Smooth muscle cell (in vitro differentiated cells): ENCODE data around the gene DOCK8. TPM values are rescaled to one million over a fixed set of nuclear protein-coding genes. Genes with fewer than 3 reads are reported as not detected.
"Not testable (repeated sequence)": the region's sequence is repeated elsewhere in the genome, so short reads cannot be mapped to it uniquely, and the experiment has no call there.

Experiments used
- DNase-seq: peaks from one replicate; lab custom pipeline; 2025; ENCODE audit not compliant: unreplicated experiment; lab: John Stamatoyannopoulos, UW
- H2AFZ ChIP-seq: fragments of 200-600 bp; sonication (generic); 2 replicates; pipeline ENCODE4 v1.6.0; 2016; ENCODE audit warnings: antibody characterized with exemption, low read depth, mild to moderate bottlenecking
- H3F3A ChIP-seq: fragments of 200-600 bp; sonication (generic); 2 replicates; pipeline ENCODE4 v1.6.0; 2017; ENCODE audit warnings: antibody characterized with exemption, low read depth
- H3K27ac ChIP-seq: fragments of 200-600 bp; sonication (generic); 2 replicates; pipeline ENCODE4 v1.5.1; 2016; ENCODE audit warnings: low read depth, mild to moderate bottlenecking
- H3K27me3 ChIP-seq: fragments of 200-600 bp; sonication (generic); 2 replicates; pipeline ENCODE4 v1.6.1; 2016; ENCODE audit warnings: low read depth, mild to moderate bottlenecking
- H3K36me3 ChIP-seq: fragments of 200-600 bp; sonication (generic); 2 replicates; pipeline ENCODE4 v1.5.1; 2016; ENCODE audit warnings: low read depth
- H3K4me1 ChIP-seq: fragments of 200-600 bp; sonication (generic); 2 replicates; pipeline ENCODE4 v1.5.1; 2016; ENCODE audit warnings: low read depth
- H3K4me2 ChIP-seq: fragments of 200-600 bp; sonication (generic); 2 replicates; pipeline ENCODE4 v1.6.0; 2016; ENCODE audit warnings: mild to moderate bottlenecking
- H3K4me3 ChIP-seq: fragments of 200-600 bp; sonication (generic); 2 replicates; pipeline ENCODE4 v1.5.1; 2016; ENCODE audit warnings: mild to moderate bottlenecking
- H3K79me2 ChIP-seq: fragments of 200-600 bp; sonication (generic); 2 replicates; pipeline ENCODE4 v1.6.0; 2016; ENCODE audit warnings: low read depth, mild to moderate bottlenecking
- H3K9ac ChIP-seq: fragments of 200-600 bp; sonication (generic); 2 replicates; pipeline ENCODE4 v1.6.0; 2016; ENCODE audit warnings: low read depth
- H3K9me3 ChIP-seq: fragments of 200-600 bp; sonication (generic); replicated peaks from 2 replicates; pipeline ENCODE4 v1.5.1; 2016; ENCODE audit warnings: low read depth
- H4K20me1 ChIP-seq: fragments of 200-600 bp; sonication (generic); 2 replicates; pipeline ENCODE4 v1.6.0; 2016; ENCODE audit warnings: low read depth
- WGBS: methylation state at CpG from one replicate; pipeline ENCODE4 v1.1.7; 2016; ENCODE audit warnings: low lambda C conversion rate; 5-methylcytosine and 5-hydroxymethylcytosine counted together
- polyA plus RNA-seq: library from polyadenylated mRNA; unstranded; fragments of >200 nt; fragmentation: Nextera tagmentation; extraction: Ambion mirVana; gene quantifications from 2 replicates; pipeline ENCODE4 v1.2.1, GENCODE V29; 2016
- total RNA-seq: library from RNA; depleted of rRNA; stranded (reverse); fragments of >200 nt; gene quantifications from 2 replicates; pipeline ENCODE4 v1.2.3, GENCODE V29; 2014
- TF ChIP-seq, protein P1 (sequence below): fragments of 200-600 bp; sonication (generic); IDR thresholded peaks from 2 replicates; pipeline ENCODE4 v1.5.1; 2017; ENCODE audit warnings: borderline replicate concordance, mild to moderate bottlenecking, antibody characterized with exemption; ENCODE audit not compliant: insufficient read depth, poor library complexity, severe bottlenecking

Gene DOCK8
- total and polyA plus RNA-seq, 2 experiments from 2014 or later: 0.18 to 4.9 TPM

DNA sequence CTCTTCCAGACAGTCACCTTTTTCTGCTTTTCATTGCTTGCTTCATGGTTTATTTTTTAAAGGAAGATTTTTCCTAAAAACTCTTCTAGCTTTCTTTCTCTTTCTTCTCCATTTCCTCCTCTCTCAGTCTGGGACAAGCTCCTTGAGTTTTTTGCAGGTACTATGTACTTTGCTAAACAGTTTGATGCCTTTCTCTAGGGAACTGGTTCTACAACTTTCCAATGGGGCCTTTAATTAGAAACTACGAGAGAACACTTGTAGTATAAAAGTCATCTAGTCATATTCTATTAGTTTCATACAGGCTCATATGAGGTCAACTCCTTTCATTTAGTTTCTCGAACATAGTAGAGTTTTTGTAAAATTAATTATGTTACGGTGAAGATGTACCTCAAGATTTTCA lies 189.6 kb downstream of the DOCK8 start:
- no peaks in the 10 kb centered on the region for H3K79me2 ChIP-seq
- H3K36me3 ChIP-seq: no peaks in the 10 kb centered on the region
- no peaks in the 10 kb centered on the region for H3K4me1 ChIP-seq
- H3K27ac ChIP-seq: no peak overlapping the region
- no peaks in the 10 kb centered on the region for H4K20me1 ChIP-seq
- H3K27me3 ChIP-seq: no peaks in the 10 kb centered on the region
- no peaks in the 10 kb centered on the region for H3K9me3 ChIP-seq
- DNase-seq: no peak
- H3K4me2 ChIP-seq: no peak overlapping the region
- H3F3A ChIP-seq: no peaks in the 10 kb centered on the region
- 87% methylated on average over 3 of the region's 3 CpGs for WGBS
- TF ChIP-seq, protein P1, sequence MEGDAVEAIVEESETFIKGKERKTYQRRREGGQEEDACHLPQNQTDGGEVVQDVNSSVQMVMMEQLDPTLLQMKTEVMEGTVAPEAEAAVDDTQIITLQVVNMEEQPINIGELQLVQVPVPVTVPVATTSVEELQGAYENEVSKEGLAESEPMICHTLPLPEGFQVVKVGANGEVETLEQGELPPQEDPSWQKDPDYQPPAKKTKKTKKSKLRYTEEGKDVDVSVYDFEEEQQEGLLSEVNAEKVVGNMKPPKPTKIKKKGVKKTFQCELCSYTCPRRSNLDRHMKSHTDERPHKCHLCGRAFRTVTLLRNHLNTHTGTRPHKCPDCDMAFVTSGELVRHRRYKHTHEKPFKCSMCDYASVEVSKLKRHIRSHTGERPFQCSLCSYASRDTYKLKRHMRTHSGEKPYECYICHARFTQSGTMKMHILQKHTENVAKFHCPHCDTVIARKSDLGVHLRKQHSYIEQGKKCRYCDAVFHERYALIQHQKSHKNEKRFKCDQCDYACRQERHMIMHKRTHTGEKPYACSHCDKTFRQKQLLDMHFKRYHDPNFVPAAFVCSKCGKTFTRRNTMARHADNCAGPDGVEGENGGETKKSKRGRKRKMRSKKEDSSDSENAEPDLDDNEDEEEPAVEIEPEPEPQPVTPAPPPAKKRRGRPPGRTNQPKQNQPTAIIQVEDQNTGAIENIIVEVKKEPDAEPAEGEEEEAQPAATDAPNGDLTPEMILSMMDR: no peak
- H3K4me3 ChIP-seq: no peak overlapping the region
- H3K9ac ChIP-seq: no peak overlapping the region
- no peak overlapping the region for H2AFZ ChIP-seq

DNA sequence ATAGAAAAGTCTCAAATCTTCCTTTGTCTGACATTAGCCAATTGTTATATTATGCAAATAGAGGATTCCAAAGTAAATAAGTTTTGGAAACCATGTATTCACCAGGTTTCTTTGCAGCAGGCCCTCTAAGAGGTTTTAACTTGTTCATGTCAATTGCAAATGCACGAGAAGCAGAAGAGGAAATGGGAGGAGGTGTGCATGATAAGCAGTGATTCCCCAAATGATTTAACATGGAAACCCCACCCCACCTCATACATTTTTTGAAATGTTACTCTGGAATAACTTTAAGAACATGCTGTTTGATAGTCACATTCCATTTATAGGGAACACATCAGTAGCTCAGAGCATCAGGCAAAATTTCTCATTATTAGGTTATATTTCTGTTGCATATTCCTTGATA lies 190.7 kb downstream of the DOCK8 start:
- Histone ChIP-seq H3K4me1 (no peaks in the 10 kb centered on the region), H3K27me3 (no peaks in the 10 kb centered on the region), H4K20me1 (no peaks in the 10 kb centered on the region), H3K9me3 (no peaks in the 10 kb centered on the region), H3K9ac (no peak overlapping the region), H3K79me2 (no peaks in the 10 kb centered on the region), H3K4me3 (no peak overlapping the region), H3K27ac (no peak overlapping the region), H2AFZ (no peak overlapping the region), H3K4me2 (no peak overlapping the region), H3K36me3 (no peaks in the 10 kb centered on the region), H3F3A (no peaks in the 10 kb centered on the region)
- DNase-seq: no peak
- TF ChIP-seq, protein P1: no peak
- WGBS: 62% methylated on average over 1 of the region's 1 CpG

DNA sequence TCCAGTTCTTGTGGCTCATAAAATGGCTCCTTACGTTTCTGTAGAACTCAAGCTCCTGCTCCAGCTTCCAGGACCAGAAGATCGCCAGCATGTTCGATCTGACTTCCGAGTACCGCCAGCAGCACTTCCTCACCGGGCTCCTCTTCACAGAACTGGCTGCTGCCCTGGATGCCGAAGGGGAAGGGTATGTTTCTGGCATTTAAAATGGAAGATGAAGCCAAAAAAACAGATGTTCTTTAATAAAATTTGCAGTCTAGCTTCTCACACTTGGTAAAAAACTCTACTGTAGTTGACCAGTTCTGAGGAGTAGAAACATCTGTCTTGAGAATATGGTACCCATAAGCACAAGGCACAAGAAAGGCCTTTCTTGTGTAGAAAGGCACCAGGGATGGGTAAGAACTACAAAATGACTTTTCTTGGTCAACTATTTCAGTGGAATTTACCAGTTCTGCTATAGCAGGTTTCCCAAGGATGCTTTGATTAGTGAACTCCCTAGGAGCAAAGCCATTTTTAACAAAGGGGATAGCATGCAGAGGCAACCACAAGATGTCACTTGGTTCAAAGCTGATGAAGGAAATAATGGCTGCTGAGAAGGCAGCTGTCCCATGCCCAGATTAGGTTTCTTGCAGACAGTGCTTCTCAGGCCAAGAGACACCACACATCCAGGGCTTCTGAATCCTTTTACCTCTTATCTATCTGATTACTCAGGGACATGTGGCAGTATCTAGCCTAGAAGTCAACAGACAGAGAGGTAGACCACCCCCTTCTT lies 192.4 kb downstream of the DOCK8 start:
- Histone ChIP-seq H3K4me2 (no peak overlapping the region), H3K9ac (no peak overlapping the region), H3K4me1 (no peaks in the 10 kb centered on the region), H3K4me3 (no peak overlapping the region), H3K79me2 (no peaks in the 10 kb centered on the region), H3K36me3 (no peaks in the 10 kb centered on the region), H3K9me3 (no peaks in the 10 kb centered on the region), H2AFZ (no peak overlapping the region), H3K27ac (no peak overlapping the region), H4K20me1 (no peaks in the 10 kb centered on the region), H3K27me3 (no peaks in the 10 kb centered on the region), H3F3A (no peaks in the 10 kb centered on the region)
- TF ChIP-seq, protein P1: no peak
- DNase-seq: no peak
- WGBS: 94% methylated on average over 7 of the region's 7 CpGs

DNA sequence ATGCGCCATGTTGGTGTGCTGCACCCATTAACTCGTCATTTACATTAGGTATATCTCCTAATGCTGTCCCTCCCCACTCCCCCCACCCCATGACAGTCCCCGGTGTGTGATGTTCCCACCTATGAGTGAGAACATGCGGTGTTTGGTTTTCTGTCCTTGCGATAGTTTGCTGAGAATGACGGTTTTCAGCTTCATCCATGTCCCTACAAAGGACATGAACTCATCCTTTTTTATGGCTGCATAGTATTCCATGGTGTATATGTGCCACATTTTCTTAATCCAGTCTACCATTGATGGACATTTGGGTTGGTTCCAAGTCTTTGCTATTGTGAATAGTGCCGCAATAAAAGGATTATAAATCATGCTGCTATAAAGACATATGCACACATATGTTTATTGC lies 195.0 kb downstream of the DOCK8 start:
- H3F3A ChIP-seq, H3K4me2 ChIP-seq, H3K27me3 ChIP-seq, H3K27ac ChIP-seq, H4K20me1 ChIP-seq, H3K9ac ChIP-seq, H3K9me3 ChIP-seq, H2AFZ ChIP-seq, H3K4me3 ChIP-seq, H3K79me2 ChIP-seq, DNase-seq, H3K4me1 ChIP-seq, H3K36me3 ChIP-seq: not testable (repeated sequence)
- 83% methylated on average over 7 of the region's 7 CpGs for WGBS
